ENCODE measurements around the gene KIZ.
"Not testable (repeated sequence)": the region's sequence is repeated elsewhere in the genome, so short reads cannot be mapped to it uniquely, and the experiment has no call there.

Gene KIZ

DNA sequence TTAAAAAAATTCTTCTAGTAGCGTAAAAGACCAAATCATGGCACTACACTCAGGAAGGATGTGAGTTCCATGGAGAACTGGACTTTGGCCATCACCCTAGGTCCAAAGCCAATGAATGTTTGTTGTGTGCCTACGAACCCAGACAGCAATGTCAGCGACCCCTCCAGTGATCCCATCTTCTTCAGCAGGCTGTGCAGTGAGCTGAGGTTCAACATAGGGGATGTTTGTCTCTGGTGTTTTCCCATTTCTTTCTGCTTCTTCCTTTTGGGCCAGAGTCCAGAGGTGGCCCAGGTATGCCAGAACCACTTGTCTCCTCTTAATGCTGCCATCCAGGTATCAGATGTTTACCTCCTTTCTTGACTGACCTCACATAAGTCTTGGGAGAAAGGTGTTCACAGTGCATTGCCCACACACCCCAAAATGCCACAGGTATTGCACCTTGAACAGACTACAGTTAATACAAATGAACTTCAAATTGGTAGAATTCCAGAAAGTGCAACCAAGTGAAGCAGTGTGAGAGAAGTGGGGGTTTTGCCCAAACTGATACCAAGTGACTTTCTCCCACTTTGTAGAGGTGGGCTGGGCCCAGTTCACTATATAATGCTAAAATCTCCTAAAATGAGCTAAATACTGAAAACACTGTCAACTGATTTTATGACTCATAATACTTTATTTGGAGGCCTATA, 14.1 kb downstream of the KIZ start:
- DNase-seq: no peak

DNA sequence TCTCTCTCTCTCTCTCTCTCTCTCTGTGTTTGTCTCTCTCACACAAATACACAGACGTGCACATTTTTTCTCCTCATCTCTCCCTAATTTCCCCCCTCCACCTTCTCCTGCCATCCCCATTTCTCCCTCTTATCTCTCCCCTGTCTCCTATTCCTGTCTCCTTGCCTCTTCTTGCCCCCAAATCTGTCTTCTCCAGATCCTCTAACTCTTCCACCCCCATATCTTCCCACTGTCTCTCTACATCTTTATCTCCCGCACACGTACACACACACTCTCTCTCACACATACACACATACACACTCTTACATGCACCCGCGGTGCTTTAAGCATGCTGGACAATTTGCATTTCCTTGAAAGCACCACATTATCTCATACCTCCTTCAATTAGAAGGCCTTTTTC, 15.9 kb downstream of the KIZ start:
- DNase-seq: no peak

DNA sequence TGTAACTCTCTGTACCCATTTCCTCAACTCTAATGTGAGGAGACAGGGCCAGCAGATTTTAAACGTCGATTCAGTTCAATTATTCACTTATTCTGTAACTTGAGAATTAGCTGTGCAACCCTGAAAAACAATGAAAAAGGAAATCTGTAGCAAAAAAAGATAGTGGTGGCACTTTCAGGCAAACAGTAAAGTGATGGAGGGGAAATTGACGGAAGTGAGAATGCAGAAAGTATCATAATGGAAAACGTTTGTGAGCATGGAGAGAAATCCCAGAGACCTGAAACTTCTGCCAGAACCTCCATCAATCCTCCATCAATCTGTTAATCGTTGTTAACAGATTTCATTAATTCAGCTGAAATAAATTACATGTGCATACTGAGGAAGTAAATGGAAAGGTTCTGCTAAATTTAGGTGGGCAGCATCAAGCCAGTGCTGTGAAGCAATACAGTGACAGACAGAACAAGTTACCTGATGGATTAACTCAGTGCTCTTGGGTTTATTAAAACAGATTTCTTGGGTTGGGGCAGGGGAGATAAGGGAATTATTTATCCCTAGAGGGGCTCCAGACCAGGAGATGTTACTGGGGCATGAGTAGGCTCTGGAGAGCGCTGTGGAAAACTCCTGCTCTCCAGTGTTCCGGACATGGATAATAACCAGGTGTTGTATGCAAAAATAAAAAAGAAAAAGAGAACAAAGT, 17.5 kb downstream of the KIZ start:
- DNase-seq: no peak

DNA sequence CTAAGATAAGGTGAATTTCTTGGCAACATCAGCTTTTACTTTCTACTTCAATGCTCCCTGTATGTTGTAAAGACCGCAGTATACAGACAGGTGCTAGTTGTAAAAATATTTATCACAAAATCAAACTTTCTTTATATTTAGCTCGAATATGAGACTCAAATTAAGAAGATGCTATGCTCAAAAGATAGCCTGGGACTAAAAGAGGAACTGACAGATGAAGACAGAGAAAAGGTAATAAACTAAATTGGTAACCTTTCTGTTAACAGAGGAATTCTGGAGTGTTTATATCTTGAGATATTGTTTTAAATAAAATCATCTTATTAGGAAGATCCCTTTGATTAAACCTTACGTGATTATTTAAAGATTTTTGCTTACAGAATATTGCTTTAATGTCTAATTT, 19.5 kb downstream of the KIZ start:
- DNase-seq: no peak

DNA sequence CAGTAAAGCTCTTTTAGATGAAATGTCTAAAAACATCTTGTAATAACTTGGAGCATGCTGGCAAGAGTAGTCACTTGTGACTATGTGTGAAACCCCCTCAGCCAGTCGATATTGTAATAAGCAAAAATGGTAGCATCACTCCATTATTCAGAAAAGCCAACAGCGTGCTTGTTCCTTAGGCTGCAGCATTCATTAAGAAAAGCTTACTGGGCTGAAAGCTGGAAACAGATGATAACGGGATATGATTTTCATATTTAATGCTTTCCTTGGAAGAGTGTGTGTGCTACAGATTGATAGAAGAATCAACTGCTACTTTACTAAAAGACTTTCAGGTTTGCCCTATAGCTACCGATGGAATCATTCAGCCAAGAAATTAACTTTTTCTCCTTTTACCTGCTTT, 20.3 kb downstream of the KIZ start:
- DNase-seq: no peak

DNA sequence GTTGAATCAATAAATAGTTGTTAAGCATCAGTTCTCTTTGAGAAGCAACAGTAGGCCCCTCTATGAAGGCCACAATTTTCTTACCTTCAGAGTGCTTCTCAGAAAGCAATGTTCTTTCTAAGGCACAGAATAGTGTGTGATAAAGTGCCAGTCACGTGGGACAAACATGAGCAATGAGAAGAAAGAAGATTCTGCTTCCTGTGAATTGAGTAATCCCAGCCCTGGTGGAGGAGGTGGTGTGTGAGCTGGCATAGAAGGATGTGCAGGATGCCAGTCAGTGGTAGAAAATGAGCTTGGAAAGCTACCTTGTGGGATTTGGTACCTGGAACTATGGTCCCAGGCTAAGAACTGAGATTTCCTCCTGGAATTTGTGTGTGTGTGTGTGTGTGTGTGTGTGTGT, 21.7 kb downstream of the KIZ start:
- DNase-seq: no peak

DNA sequence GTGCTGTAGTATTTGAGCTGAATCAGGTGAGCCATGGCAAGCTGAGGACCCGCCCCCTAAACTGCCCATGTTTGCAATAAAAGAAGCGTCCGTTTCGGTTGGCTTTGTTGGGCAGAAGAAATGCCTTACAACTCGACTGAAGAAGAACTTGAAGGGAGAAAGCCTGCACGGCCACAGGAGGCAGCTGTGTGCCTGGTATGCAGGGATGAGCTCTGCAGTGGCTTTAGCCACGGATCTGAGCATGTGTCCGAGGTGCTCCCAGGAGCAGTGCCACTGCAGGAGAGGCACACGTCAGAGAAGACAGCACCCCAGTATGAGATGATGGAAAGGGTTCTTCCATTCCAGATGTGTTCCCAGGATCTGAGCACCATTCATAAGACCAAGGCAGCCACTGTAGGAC, 23.5 kb downstream of the KIZ start:
- DNase-seq: no peak

DNA sequence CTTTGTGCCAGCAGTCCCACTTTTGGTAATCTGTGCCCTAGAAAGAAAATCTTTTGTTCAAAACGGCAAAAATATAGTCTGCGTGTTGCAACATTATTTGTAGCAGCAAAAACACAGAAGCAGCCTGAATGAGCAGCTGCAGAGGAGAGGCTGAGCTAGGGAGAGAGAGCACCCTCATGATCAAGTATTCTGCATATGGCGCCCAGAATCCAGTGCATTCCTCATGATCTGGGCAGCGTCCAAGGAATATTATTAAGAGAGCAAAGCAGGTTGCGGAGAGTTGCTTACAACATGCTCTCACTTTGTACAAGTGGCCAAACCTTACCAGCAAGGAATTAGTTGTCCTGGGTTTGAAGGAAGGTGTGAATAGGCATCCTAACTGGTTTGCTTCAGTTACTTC, 25.9 kb downstream of the KIZ start:
- DNase-seq: no peak

DNA sequence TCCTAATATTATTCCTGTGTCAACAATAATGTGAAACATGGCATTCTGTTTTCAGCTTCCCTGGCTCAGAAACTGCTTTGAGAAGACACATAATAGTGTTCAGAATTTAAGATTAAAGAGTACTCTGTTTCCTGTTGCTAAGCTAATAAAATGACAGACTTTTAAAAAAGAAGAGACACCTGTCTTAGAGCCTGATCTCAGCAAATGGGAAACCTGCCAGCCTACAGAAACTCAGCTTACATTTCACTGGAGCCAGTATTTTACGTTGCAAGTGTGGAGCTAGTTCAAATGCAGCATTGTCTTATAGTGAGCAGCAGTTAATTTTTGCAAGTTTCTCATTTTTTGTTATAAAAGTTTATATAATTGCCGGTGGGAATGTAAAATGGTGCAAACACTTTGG, 28.8 kb downstream of the KIZ start:
- no peak for DNase-seq

DNA sequence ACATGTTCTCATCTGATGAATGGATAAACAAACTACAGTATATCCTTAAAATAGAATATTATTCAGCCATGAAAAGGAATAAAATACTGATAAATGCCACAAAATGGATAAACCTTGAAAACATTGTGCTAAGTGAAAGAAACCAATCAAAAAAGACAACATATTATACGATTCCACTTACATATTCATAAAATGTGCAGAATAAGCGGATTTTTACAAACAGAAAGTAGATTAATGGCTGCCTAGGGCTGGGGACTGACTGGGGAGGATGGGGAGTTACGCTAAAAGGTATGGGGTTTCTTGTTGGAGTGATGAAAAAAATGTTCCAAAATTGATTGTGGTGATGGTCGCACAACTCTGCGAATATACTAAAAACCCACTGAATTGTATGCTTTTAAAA, 29.4 kb downstream of the KIZ start:
- DNase-seq: no peak

DNA sequence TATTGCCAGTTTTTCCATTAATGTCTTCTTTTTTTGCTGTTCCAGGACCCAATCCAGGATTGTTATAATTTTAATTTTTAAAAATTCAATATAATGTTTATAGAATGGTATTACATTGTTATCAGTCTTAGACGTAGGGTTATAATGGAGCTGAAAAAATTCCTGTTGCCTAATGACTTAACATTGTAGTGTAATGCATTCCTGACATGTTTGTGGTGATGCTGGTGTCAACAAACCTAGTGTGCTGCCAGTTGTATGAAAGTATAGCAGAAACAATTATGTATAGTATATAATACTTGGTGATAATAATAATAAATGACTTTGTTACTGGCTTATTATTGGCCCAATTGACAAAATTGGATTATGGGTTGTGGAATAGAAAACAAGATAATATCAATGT, 30.4 kb downstream of the KIZ start:
- no peak for DNase-seq

DNA sequence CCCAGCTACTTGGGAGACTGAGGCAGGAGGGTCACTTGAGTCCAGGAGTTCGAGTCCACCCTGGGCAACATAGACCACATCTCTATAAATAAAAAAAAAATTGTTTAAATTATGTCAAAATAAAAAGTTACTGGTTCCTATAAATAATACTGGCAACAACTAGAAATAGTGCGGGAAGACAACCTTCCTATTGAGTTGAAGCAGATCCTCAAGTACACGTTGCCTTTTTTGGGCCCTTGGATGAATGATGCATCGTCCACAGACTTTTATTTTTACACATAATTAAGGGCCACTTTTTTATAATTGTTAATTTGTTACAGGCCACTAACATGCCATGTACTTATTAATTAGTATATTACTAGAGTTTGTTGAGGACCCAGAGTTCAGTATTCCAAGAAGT, 31.1 kb downstream of the KIZ start:
- no peak for DNase-seq

DNA sequence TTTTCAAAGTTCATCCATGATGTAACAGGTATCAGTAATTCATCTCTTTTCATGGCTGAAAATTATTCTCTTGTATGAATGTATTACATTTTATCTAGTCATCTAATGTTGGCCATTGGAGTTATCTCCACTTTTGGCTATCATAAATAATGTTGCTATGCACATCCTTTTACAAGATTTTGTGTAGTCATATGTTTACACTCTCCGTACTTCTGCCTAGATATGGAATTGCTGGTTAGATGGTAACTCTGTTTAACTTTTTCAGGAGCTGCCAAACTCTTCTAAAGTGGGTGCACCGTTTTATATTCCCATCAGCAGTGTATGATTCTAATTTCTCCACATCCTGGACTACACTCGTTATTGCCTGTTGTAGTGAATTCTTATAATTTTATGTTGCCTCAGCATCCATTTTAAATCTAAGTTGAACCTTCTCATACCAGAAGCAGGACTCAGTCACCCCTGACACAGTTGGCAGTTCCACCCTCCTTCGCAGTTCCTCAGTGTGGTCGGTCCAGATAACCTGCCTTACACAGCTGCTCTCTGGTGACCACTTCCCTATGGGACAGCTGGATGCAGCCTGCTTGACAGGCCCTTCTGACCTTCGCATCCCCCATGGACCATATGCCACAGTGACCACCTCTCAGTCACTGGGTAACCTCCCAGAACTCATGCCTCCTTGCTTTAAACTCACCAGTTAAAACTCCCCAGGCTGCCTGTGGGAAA, 33.9 kb downstream of the KIZ start:
- no peak for DNase-seq

DNA sequence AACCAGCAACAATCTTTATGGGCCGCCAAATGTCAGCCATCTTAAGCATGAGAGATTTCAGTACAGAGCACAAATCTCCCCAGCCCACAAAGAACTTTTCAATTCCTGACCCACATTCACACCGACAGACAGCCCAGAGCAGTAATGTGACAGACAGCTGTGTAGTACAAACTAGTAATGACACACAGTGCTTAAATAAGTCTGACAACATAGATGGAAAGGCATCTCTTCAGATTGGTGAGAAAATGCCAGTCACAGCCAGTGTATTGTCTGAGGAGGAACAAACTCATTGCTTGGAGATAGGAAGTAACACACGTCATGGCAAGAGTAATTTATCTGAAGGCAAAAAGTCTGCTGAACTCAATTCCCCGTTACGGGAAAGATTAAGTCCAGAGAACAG, 36.0 kb downstream of the KIZ start:
- DNase-seq: no peak

DNA sequence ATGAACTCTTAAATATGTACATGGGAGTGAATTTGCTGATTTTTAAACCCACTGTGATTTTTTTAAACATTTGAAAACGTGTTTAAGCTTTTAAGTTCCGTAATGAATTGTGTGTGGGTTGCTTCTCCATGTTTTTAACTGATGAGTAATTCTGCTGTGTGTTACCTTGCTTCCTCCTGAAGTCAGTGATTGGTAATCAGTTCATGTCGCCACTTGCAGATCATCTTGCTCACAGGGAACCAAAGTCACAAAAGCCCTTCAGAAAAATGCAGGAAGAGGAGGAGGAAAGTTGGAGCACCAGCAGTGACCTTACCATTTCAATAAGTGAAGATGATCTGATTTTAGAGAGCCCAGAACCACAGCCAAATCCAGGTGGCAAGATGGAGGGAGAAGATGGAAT, 36.7 kb downstream of the KIZ start:
- DNase-seq: no peak

DNA sequence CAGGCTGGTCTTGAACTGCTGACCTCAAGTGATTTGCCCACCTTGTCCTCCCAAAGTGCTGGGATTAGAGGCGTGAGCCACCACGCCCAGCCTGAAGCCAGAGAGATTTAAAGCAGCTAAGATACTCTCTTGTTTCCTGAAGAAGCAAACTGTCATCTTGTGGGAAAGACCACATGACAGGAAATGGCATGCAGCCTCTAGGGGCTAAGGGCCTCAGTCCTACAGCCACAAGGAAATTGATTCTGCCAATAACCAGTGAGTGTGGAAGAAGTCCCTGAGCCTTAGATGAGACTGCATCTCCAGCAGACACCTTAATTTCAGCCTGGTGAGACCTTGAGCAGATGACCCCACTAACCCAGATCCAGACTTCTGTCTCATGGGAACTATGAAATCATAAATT, 40.9 kb downstream of the KIZ start:
- DNase-seq: no peak

DNA sequence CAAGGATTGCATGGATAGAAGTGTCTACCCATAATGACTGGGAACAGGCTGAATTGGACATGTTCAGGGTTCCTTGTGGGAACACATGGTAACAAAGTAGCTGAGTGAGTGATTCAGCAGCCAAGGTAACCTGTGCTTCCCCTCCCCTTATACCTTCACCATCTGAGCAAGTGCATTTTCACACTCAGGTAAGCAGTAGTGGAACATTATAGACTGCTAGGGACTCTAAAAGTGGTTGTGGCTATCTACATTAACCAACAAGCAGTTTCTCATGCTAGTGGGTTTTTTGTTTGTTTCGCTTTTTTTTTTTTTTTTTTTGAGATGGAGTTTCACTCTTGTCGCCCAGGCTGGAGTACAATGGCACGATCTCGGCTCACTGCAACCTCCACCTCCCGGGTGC, 41.4 kb downstream of the KIZ start:
- DNase-seq: no peak

DNA sequence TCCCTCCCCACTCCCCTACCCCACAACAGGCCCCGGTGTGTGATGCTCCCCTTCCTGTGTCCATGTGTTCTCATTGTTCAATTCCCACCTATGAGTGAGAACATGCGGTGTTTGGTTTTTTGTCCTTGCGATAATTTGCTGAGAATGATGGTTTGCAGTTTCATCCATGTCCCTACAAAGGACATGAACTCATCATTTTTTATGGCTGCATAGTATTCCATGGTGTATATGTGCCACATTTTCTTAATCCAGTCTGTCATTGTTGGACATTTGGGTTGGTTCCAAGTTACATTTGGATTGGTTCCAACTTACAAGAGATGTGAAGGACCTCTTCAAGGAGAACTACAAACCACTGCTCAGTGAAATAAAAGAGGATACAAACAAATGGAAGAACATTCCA, 42.2 kb downstream of the KIZ start:
- not testable (repeated sequence) for DNase-seq

DNA sequence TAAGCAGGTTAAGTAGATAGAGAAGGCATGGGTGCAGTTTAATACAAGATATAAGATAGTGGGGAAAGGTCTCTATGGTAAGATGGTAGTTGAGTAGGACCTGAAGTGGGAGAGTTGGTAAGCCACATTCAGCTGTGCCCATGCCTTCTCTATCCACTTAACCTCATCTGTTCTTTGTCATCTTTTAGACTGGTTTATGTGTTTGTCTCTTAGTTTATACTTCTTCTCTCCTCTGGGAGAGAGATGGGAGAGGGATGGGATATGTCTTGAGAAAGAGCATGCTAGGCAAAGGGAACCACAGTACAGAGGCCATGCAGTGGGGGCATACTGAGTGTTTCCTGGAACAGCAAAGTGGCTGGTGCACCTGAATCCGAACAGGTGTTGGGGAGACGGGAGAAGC, 46.7 kb downstream of the KIZ start:
- no peak for DNase-seq

DNA sequence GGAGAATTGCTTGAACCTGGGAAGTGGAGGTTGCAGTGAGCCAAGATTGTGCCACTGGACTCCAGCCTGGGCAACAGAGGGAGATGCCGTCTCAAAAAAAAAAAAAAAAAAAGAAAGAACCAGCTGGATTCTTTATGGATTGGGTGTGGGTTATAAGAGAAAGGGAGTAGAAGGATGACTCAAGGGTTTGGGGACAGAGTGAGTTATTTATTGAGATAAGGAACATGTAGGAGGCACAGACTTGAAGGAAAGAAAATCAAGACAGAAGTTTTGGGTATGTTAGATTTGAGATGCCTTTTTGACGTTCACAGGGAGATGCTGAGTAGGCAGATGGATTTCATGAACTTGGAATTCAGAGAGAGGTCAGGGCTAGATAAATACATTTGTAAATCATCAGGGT, 47.6 kb downstream of the KIZ start:
- DNase-seq: no peak

DNA sequence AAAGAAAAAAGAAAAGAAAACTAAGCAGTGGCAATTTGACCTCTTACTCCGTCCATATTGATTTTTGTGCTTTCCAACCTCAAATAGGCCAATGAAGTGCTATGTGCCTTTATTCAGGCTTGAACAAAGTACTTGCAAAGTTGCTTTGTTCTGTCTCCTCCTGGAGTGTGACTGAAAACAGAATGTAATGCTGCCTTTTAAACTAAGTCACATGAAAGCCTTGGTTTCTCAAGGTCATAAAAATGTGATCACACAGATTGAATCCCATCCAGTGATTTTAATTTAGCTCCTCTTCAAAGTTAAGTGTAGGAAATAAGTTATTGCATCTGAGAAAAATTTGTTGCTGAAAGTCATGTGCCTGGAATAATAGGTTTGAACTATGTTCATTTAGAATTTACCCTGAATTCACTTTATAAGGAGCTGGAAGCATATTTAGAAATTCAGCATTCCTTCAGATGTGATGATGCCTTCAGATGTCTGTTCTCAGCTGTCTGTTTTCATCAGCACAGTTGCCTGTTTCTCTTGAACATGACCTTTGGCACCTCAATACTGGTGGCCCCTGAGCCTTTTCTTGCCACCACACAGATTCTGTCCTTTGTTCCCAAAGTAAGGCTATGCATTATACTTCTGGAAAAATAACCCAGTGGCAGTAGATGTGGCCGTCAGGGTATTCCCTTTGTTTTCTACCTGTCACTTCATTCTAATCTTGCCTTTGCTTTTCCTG, 48.8 kb downstream of the KIZ start:
- DNase-seq: no peak

DNA sequence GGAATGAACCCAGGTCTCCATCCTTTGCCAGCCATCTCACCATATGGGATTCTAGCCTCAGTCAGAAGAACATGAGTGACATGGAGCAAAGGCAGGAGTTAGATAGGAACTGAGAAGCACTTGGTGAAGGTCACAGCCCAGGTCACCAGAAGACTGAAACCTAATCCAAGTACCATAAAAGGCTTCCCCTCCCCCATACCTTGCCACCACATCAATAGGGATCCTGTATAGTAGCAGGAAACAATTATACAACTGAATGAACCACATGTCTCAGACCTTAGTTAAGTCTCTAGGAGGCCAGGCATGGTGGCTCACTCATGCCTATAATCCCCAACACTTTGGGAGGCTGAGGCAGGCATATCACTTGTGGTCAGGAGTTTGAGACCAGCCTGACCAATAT, 49.6 kb downstream of the KIZ start:
- no peak for DNase-seq

DNA sequence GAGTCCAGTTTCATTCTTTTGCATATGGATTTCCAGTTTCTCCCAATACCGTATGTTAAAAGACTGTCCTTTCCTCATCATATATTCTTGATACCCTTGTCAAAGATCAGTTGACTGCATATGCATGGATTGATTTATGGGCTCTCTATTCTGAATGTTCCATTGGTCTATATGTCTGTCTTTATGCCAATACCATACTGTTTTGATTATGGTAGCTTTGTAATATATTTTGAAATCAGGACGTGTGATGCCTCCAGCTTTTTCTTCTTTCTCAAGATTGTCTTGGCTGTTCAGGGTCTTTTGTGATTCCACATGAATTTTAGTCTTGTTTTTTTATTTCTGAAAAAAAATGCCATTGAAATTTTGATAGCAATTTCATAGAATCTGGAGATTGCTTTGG, 51.9 kb downstream of the KIZ start:
- DNase-seq: no peak

DNA sequence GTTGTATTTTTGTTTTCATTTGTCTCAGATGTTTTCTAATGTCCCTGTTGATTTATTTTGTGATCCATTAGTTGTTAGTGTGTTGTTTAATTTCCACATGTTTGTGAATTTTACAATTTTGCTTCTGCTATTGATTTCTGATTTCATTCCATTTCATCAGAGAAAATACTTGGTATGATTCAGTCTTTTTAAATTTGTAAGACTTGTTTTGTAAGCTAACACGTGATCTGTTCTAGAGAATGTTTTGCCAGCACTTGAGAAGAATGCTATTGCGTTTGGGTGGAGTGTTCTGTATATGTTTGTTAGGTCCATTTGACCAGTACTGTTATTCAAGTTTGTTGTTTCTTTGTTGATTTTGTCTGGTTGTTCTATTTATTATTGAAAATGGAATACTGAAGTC, 53.9 kb downstream of the KIZ start:
- DNase-seq: no peak

Measured in CD4-positive, alpha-beta T cell treated with Interleukin-15 for 1 hour (primary cell).